Neural cell (in vitro differentiated cells): ENCODE results near the gene GIPC3. TPM values are rescaled to one million over a fixed set of nuclear protein-coding genes. Genes with fewer than 3 reads are reported as not detected.

Source experiments
- H2AFZ ChIP-seq: fragments of 200-600, 300-800 bp; sonication (generic), shearing (Covaris generic); 2 replicates; pipeline ENCODE4 v1.6.0; 2014; ENCODE audit warnings: low read depth, mild to moderate bottlenecking, antibody characterized with exemption, low read length, moderate library complexity
- H3F3A ChIP-seq: fragments of 200-600 bp; shearing (Covaris generic); 2 replicates; pipeline ENCODE4 v1.6.1; 2016; ENCODE audit warnings: mild to moderate bottlenecking, moderate library complexity, mixed read lengths, antibody characterized with exemption, low read length; ENCODE audit not compliant: insufficient read depth, poor library complexity, severe bottlenecking
- H3K27ac ChIP-seq: fragments of 200-600, 300-800 bp; sonication (generic), shearing (Covaris generic); 2 replicates; pipeline ENCODE4 v1.5.1; 2014; ENCODE audit warnings: mild to moderate bottlenecking, low read length, moderate library complexity
- H3K27me3 ChIP-seq: fragments of 300-800, 200-600 bp; sonication (generic), shearing (Covaris generic); 2 replicates; pipeline ENCODE4 v1.6.0; 2014; ENCODE audit warnings: mild to moderate bottlenecking, low read depth, low read length, moderate library complexity; ENCODE audit not compliant: insufficient read depth
- H3K36me3 ChIP-seq: fragments of 300-800, 200-600 bp; sonication (generic), shearing (Covaris generic); 2 replicates; pipeline ENCODE4 v1.5.1; 2014; ENCODE audit warnings: mild to moderate bottlenecking, antibody characterized with exemption, low read length, moderate library complexity; ENCODE audit not compliant: insufficient read depth
- H3K4me2 ChIP-seq: fragments of 300-800, 200-600 bp; sonication (generic), shearing (Covaris generic); 2 replicates; pipeline ENCODE4 v1.6.0; 2014; ENCODE audit warnings: mild to moderate bottlenecking, low read length
- H3K4me3 ChIP-seq: fragments of 300-800, 200-600 bp; sonication (generic), shearing (Covaris generic); 2 replicates; pipeline ENCODE4 v1.5.1; 2014; ENCODE audit warnings: mild to moderate bottlenecking, low read length, moderate library complexity
- H3K79me2 ChIP-seq: fragments of 200-600 bp; shearing (Covaris generic); replicated peaks from 2 replicates; pipeline ENCODE4 v1.6.0; 2014; ENCODE audit warnings: mild to moderate bottlenecking, low read length, moderate library complexity; ENCODE audit not compliant: insufficient read depth
- H3K9ac ChIP-seq: fragments of 300-800, 200-600 bp; sonication (generic), shearing (Covaris generic); 2 replicates; pipeline ENCODE4 v1.6.1; 2016; ENCODE audit warnings: mild to moderate bottlenecking, low read length, mixed read lengths
- H3K9me2 ChIP-seq: fragments of 200-600 bp; shearing (Covaris generic); 2 replicates; pipeline ENCODE4 v1.6.1; 2016; ENCODE audit warnings: mild to moderate bottlenecking, low read length, mixed read lengths; ENCODE audit not compliant: insufficient read depth
- H3K9me3 ChIP-seq: fragments of 200-600, 300-800 bp; sonication (generic), shearing (Covaris generic); 2 replicates; pipeline ENCODE4 v1.6.1; 2016; ENCODE audit warnings: mild to moderate bottlenecking, mixed run types, low read length, moderate library complexity, mixed read lengths
- H4K20me1 ChIP-seq: fragments of 200-600 bp; shearing (Covaris generic); 2 replicates; pipeline ENCODE4 v1.6.1; 2016; ENCODE audit warnings: mild to moderate bottlenecking, mixed run types; ENCODE audit not compliant: insufficient read depth
- EP300 ChIP-seq: fragments of 450-650 bp; conservative IDR thresholded peaks from 2 replicates; pipeline ENCODE4 v1.6.1; 2014; ENCODE audit warnings: antibody characterized with exemption, mild to moderate bottlenecking, moderate library complexity; ENCODE audit not compliant: poor library complexity, severe bottlenecking
- EZH2 ChIP-seq: fragments of 200-600, 300-800 bp; shearing (Covaris generic), sonication (generic); IDR thresholded peaks from 2 replicates; pipeline ENCODE4 v1.6.1; 2014; ENCODE audit warnings: antibody characterized with exemption, low read length, borderline replicate concordance, mild to moderate bottlenecking; ENCODE audit not compliant: insufficient read depth, poor library complexity, severe bottlenecking
- MXI1 ChIP-seq: fragments of 450-650 bp; conservative IDR thresholded peaks from 2 replicates; pipeline ENCODE4 v1.6.1; 2014; ENCODE audit warnings: antibody characterized with exemption, mild to moderate bottlenecking; ENCODE audit not compliant: poor library complexity, severe bottlenecking
- POLR2AphosphoS5 ChIP-seq: IDR thresholded peaks from 2 replicates; pipeline ENCODE4 v1.6.1; 2012
- RAD21 ChIP-seq: fragments of 450-650 bp; conservative IDR thresholded peaks from 2 replicates; pipeline ENCODE4 v1.6.1; 2014; ENCODE audit warnings: antibody characterized with exemption, mild to moderate bottlenecking, moderate library complexity
- SMC3 ChIP-seq: fragments of 450-650 bp; conservative IDR thresholded peaks from 2 replicates; pipeline ENCODE4 v1.6.1; 2014; ENCODE audit warnings: antibody characterized with exemption, mild to moderate bottlenecking, moderate library complexity; ENCODE audit not compliant: poor library complexity
- TAF1 ChIP-seq: IDR thresholded peaks from 2 replicates; pipeline ENCODE4 v1.6.1; 2012; ENCODE audit warnings: low read depth
- polyA plus RNA-seq: library from polyadenylated mRNA; depleted of rRNA; stranded (reverse); fragments of >200 nt; gene quantifications from 2 replicates; pipeline ENCODE4 v1.2.3, GENCODE V29; 2014
- TF ChIP-seq, protein P1 (sequence below): fragments of 450-650 bp; IDR thresholded peaks from 2 replicates; pipeline ENCODE4 v1.5.1; 2014; ENCODE audit warnings: antibody characterized with exemption, mild to moderate bottlenecking, moderate library complexity; ENCODE audit not compliant: poor library complexity, severe bottlenecking
- TF ChIP-seq, protein P2 (sequence below): IDR thresholded peaks from 2 replicates; pipeline ENCODE4 v1.6.1; 2012; ENCODE audit warnings: borderline replicate concordance

The GIPC3 gene
- polyA plus RNA-seq, 1 donor from 2014 or later, result not detected

- no peaks in the 10 kb centered on the region for H3K9me2 ChIP-seq
- H2AFZ ChIP-seq, result no peak overlapping the region
- H3K4me2 ChIP-seq, result no peak overlapping the region
- no peaks in the 10 kb centered on the region for H4K20me1 ChIP-seq
- no peaks in the 10 kb centered on the region for H3K9me3 ChIP-seq
- H3K9ac ChIP-seq, result no peak overlapping the region
- no peaks in the 10 kb centered on the region for H3K27me3 ChIP-seq
- no peak overlapping the region for H3K4me3 ChIP-seq
- H3K36me3 ChIP-seq, result no peaks in the 10 kb centered on the region
- no peaks in the 10 kb centered on the region for H3F3A ChIP-seq
- H3K27ac ChIP-seq, result no peak overlapping the region
- no peak for TF ChIP-seq RAD21
- no peak for TF ChIP-seq MXI1
- TF ChIP-seq POLR2AphosphoS5, result no peak
- TF ChIP-seq EZH2, result no peak
- TF ChIP-seq, protein P1, sequence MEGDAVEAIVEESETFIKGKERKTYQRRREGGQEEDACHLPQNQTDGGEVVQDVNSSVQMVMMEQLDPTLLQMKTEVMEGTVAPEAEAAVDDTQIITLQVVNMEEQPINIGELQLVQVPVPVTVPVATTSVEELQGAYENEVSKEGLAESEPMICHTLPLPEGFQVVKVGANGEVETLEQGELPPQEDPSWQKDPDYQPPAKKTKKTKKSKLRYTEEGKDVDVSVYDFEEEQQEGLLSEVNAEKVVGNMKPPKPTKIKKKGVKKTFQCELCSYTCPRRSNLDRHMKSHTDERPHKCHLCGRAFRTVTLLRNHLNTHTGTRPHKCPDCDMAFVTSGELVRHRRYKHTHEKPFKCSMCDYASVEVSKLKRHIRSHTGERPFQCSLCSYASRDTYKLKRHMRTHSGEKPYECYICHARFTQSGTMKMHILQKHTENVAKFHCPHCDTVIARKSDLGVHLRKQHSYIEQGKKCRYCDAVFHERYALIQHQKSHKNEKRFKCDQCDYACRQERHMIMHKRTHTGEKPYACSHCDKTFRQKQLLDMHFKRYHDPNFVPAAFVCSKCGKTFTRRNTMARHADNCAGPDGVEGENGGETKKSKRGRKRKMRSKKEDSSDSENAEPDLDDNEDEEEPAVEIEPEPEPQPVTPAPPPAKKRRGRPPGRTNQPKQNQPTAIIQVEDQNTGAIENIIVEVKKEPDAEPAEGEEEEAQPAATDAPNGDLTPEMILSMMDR, result no peak
- no peak for TF ChIP-seq SMC3
- no peak for TF ChIP-seq TAF1
- TF ChIP-seq, protein P2, sequence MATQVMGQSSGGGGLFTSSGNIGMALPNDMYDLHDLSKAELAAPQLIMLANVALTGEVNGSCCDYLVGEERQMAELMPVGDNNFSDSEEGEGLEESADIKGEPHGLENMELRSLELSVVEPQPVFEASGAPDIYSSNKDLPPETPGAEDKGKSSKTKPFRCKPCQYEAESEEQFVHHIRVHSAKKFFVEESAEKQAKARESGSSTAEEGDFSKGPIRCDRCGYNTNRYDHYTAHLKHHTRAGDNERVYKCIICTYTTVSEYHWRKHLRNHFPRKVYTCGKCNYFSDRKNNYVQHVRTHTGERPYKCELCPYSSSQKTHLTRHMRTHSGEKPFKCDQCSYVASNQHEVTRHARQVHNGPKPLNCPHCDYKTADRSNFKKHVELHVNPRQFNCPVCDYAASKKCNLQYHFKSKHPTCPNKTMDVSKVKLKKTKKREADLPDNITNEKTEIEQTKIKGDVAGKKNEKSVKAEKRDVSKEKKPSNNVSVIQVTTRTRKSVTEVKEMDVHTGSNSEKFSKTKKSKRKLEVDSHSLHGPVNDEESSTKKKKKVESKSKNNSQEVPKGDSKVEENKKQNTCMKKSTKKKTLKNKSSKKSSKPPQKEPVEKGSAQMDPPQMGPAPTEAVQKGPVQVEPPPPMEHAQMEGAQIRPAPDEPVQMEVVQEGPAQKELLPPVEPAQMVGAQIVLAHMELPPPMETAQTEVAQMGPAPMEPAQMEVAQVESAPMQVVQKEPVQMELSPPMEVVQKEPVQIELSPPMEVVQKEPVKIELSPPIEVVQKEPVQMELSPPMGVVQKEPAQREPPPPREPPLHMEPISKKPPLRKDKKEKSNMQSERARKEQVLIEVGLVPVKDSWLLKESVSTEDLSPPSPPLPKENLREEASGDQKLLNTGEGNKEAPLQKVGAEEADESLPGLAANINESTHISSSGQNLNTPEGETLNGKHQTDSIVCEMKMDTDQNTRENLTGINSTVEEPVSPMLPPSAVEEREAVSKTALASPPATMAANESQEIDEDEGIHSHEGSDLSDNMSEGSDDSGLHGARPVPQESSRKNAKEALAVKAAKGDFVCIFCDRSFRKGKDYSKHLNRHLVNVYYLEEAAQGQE, result no peak
- no peak for TF ChIP-seq EP300
- no peaks in the 10 kb centered on the region for H3K79me2 ChIP-seq
Measured at GRCh38 chr19:3619631-3620012, 34.3 kb downstream of the GIPC3 start.

GRCh38 chr19:3620145-3620816, 35.0 kb downstream of the GIPC3 start:
- TF ChIP-seq EZH2 (no peak), TAF1 (no peak), RAD21 (no peak), POLR2AphosphoS5 (no peak), SMC3 (no peak), MXI1 (no peak), EP300 (no peak)
- TF ChIP-seq, protein P1, result no peak
- TF ChIP-seq, protein P2, result no peak
- H3K9ac ChIP-seq, result no peak overlapping the region
- H4K20me1 ChIP-seq, result no peaks in the 10 kb centered on the region
- H3K9me2 ChIP-seq, result no peaks in the 10 kb centered on the region
- H3K4me3 ChIP-seq, result no peak overlapping the region
- no peaks in the 10 kb centered on the region for H3F3A ChIP-seq
- H3K9me3 ChIP-seq, result no peaks in the 10 kb centered on the region
- peaks cover 5% of the 10 kb centered on the region for H3K79me2 ChIP-seq
- H3K36me3 ChIP-seq, result no peaks in the 10 kb centered on the region
- H3K27ac ChIP-seq, result no peak overlapping the region
- H3K4me2 ChIP-seq, result no peak overlapping the region
- H3K27me3 ChIP-seq, result no peaks in the 10 kb centered on the region
- no peak overlapping the region for H2AFZ ChIP-seq
